Measurements from ENCODE around the gene TMEM179. TPM values are rescaled to one million over a fixed set of nuclear protein-coding genes. Genes with fewer than 3 reads are reported as not detected.
A peak's percentile ranks its signal among the peaks of the same experiment; 100 is the strongest.

TMEM179 gene
- total RNA-seq, 1 experiment from 2014 or later: not detected

DNA sequence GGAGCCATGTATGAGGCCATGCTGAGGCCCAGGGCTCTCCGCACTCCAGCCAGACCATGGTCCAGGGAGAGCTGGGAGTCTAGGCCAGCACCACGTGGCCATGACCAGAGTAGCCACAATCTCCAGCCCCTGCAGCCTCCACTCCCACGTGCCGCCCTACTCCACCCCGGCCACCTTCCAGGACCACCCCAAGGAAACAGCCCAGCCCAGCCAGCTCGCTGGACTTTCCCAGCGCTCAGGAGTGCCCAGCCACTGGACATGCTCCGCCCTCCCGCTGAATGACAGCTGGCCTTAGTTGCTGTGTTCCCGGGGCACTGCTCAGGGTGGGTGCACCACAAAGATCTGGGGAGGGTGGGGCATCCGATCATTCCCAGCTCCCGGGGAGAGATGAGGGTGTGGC, 27.1 kb downstream of the TMEM179 start:
- TF ChIP-seq, protein P1, sequence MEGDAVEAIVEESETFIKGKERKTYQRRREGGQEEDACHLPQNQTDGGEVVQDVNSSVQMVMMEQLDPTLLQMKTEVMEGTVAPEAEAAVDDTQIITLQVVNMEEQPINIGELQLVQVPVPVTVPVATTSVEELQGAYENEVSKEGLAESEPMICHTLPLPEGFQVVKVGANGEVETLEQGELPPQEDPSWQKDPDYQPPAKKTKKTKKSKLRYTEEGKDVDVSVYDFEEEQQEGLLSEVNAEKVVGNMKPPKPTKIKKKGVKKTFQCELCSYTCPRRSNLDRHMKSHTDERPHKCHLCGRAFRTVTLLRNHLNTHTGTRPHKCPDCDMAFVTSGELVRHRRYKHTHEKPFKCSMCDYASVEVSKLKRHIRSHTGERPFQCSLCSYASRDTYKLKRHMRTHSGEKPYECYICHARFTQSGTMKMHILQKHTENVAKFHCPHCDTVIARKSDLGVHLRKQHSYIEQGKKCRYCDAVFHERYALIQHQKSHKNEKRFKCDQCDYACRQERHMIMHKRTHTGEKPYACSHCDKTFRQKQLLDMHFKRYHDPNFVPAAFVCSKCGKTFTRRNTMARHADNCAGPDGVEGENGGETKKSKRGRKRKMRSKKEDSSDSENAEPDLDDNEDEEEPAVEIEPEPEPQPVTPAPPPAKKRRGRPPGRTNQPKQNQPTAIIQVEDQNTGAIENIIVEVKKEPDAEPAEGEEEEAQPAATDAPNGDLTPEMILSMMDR (conservative IDR thresholded peaks at IDR 0.05; ENCODE audit: low read depth, low read length): no peak
- no peak for TF ChIP-seq EZH2phosphoT487 (IDR thresholded peaks at IDR 0.05; ENCODE audit: borderline replicate concordance, low read length)
- no peak for TF ChIP-seq EZH2 (IDR thresholded peaks at IDR 0.05; ENCODE audit: low read length, unreplicated experiment)
- CTCF ChIA-PET: interaction anchor here (0.9 kb wide), 1 partner anchor 63 kb away, joined by 3 read pairs; no protein-coding TSS in a partner anchor

DNA sequence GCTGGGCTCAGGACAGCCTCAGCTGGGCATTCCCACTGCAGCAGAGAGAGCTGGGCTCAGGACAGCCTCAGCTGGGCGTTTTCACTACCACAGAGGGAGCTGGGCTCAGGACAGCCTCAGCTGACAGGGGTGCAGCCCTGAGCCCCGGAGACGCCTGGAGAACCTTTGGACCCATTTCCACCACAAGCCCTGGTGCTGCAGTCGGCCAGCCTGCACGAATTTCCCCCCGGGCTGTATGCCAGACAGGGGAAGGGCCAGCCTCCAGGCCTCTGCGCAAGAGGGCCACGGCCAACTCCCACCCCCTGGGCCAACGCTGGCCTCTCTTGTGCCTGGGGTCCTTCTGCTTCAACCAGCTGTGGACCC, 27.6 kb downstream of the TMEM179 start:
- H3K27me3 ChIP-seq (ENCODE audit: low read length): peaks cover 43% of the 10 kb centered on the region
- H3K9me2 ChIP-seq (replicated peaks; ENCODE audit: low read length): no peaks in the 10 kb centered on the region
- H3F3A ChIP-seq (ENCODE audit: low read length, unreplicated experiment): no peaks in the 10 kb centered on the region
- no peaks in the 10 kb centered on the region for H3K36me3 ChIP-seq (ENCODE audit: low read depth, low read length)
- ChIA-PET POLR2A (ENCODE audit: unreplicated experiment) (no interaction called here), CTCF (interaction anchor here (0.7 to 0.9 kb wide), 3 partner anchors 13 to 644 kb away, joined by 3 read pairs; no protein-coding TSS in a partner anchor)
- no peak overlapping the region for H3K4me3 ChIP-seq (ENCODE audit: low read length)
- TF ChIP-seq EZH2phosphoT487 (IDR thresholded peaks at IDR 0.05; ENCODE audit: borderline replicate concordance, low read length) (no peak), EZH2 (IDR thresholded peaks at IDR 0.05; ENCODE audit: low read length, unreplicated experiment) (no peak)
- TF ChIP-seq, protein P1 (conservative IDR thresholded peaks at IDR 0.05; ENCODE audit: low read depth, low read length): no peak
- intact Hi-C loops (cut with micrococcal nuclease): loop anchor here (10.0 kb wide), 1 partner anchor 58 kb away; no protein-coding TSS in a partner anchor
- H3K4me2 ChIP-seq (ENCODE audit: low read length): no peak overlapping the region
- no peaks in the 10 kb centered on the region for H3K4me1 ChIP-seq (ENCODE audit: insufficient read depth, low read length)
- H3K79me2 ChIP-seq (ENCODE audit: low read length): no peaks in the 10 kb centered on the region
- H3K27ac ChIP-seq (ENCODE audit: low read length): no peak overlapping the region
- no peak overlapping the region for H3K9ac ChIP-seq (ENCODE audit: low read length)
- H4K20me1 ChIP-seq (ENCODE audit: low read length): no peaks in the 10 kb centered on the region
- ATAC-seq: no peak
- no TSS peak for BruUV-seq (replicated peaks)
- H2AFZ ChIP-seq (ENCODE audit: low read length): no peak overlapping the region
- no peaks in the 10 kb centered on the region for H3K9me3 ChIP-seq (ENCODE audit: low read length)
- DNase-seq: no peak

More for the DNA sequence above, 27.1 kb downstream of the TMEM179 start:
- intact Hi-C loops (cut with micrococcal nuclease): loop anchor here (10.0 kb wide), 1 partner anchor 57 kb away; no protein-coding TSS in a partner anchor
- Histone ChIP-seq H3K4me1 (ENCODE audit: insufficient read depth, low read length) (no peaks in the 10 kb centered on the region), H3K79me2 (ENCODE audit: low read length) (no peaks in the 10 kb centered on the region), H3K36me3 (ENCODE audit: low read depth, low read length) (no peaks in the 10 kb centered on the region), H3K4me3 (ENCODE audit: low read length) (no peak overlapping the region), H2AFZ (ENCODE audit: low read length) (no peak overlapping the region), H3K9me3 (ENCODE audit: low read length) (no peaks in the 10 kb centered on the region), H3K4me2 (ENCODE audit: low read length) (no peak overlapping the region), H3K9ac (ENCODE audit: low read length) (no peak overlapping the region), H3K27ac (ENCODE audit: low read length) (no peak overlapping the region), H3K9me2 (replicated peaks; ENCODE audit: low read length) (no peaks in the 10 kb centered on the region), H3K27me3 (ENCODE audit: low read length) (peaks cover 46% of the 10 kb centered on the region), H3F3A (ENCODE audit: low read length, unreplicated experiment) (no peaks in the 10 kb centered on the region), H4K20me1 (ENCODE audit: low read length) (no peaks in the 10 kb centered on the region)
- POLR2A ChIA-PET (ENCODE audit: unreplicated experiment): no interaction called here
- BruUV-seq (replicated peaks): no TSS peak
- DNase-seq (no peak), ATAC-seq (no peak)

DNA sequence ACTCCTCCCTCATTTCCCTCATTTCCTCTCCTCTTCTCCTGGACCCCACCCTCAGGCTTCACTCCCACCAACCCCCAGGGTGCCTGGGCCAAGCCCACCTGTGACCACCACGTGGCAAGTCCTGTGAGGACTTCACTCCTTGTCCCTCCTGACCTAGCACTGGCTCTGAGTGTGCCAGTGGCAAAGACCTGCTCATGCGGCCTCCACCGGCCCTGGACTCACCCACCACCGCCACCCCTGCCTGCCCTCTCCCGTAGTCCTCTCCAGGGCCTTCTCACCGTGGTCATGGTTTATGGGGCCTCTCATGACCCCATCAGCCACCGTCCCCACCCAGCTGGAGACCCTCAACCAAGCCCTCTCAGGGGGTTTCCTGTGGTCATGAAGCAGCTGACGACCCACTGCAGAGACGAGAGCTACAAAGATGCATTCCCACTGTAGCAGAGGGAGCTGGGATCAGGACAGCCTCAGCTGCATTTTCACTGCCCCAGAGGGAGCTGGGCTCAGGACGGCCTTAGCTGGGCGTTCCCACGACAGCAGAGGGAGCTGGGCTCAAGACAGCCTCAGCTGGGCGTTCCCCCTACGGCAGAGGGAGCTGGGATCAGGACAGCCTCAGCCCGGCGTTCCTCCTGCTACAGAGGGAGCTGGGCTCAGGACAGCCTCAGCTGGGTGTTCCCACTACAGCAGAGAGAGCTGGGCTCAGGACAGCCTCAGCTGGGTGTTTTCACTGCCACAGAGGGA, 28.2 kb downstream of the TMEM179 start:
- H3K27me3 ChIP-seq (ENCODE audit: low read length): peaks cover 43% of the 10 kb centered on the region
- no peak overlapping the region for H3K27ac ChIP-seq (ENCODE audit: low read length)
- TF ChIP-seq, protein P1 (conservative IDR thresholded peaks at IDR 0.05; ENCODE audit: low read depth, low read length): 0 out of 2 replicates have a peak, but pooled peaks have one; percentile 14
- TF ChIP-seq EZH2 (IDR thresholded peaks at IDR 0.05; ENCODE audit: low read length, unreplicated experiment) (no peak), EZH2phosphoT487 (IDR thresholded peaks at IDR 0.05; ENCODE audit: borderline replicate concordance, low read length) (no peak)
- no peaks in the 10 kb centered on the region for H3K79me2 ChIP-seq (ENCODE audit: low read length)
- POLR2A ChIA-PET (ENCODE audit: unreplicated experiment): interaction anchor here (0.7 kb wide), 1 partner anchor 11 kb away, joined by 3 read pairs; no protein-coding TSS in a partner anchor
- H3K9me2 ChIP-seq (replicated peaks; ENCODE audit: low read length): no peaks in the 10 kb centered on the region
- no peaks in the 10 kb centered on the region for H3F3A ChIP-seq (ENCODE audit: low read length, unreplicated experiment)
- intact Hi-C loops (cut with micrococcal nuclease): loop anchor here (10.0 kb wide), 1 partner anchor 58 kb away; no protein-coding TSS in a partner anchor
- no peaks in the 10 kb centered on the region for H4K20me1 ChIP-seq (ENCODE audit: low read length)
- no peaks in the 10 kb centered on the region for H3K4me1 ChIP-seq (ENCODE audit: insufficient read depth, low read length)
- DNase-seq (peak; percentile 22), ATAC-seq (peak; percentile 79)
- H3K36me3 ChIP-seq (ENCODE audit: low read depth, low read length): no peaks in the 10 kb centered on the region
- H3K9me3 ChIP-seq (ENCODE audit: low read length): no peaks in the 10 kb centered on the region
- BruUV-seq (replicated peaks): no TSS peak
- H3K9ac ChIP-seq (ENCODE audit: low read length): no peak overlapping the region
- CTCF ChIA-PET: interaction anchor here (0.7 to 0.9 kb wide), 3 partner anchors 12 to 643 kb away, joined by 3 read pairs; no protein-coding TSS in a partner anchor
- H2AFZ ChIP-seq (ENCODE audit: low read length): no peak overlapping the region
- no peak overlapping the region for H3K4me3 ChIP-seq (ENCODE audit: low read length)
- no peak overlapping the region for H3K4me2 ChIP-seq (ENCODE audit: low read length)
